GM18907 (cell line): ENCODE data around the gene DPP3.

ENCODE experiments used
- ATAC-seq: cut with Tn5 transposase; IDR thresholded peaks from one replicate; pipeline ENCODE4 v1.9.1; 2021; ENCODE audit warnings: mild to moderate bottlenecking, moderate library complexity; ENCODE audit not compliant: unreplicated experiment

Gene DPP3

GRCh38 chr11:66479394-66480116 lies 679 bp upstream of the DPP3 start:
- ATAC-seq = peak; percentile 3

- no peak for ATAC-seq
Observed at GRCh38 chr11:66484806-66485380, 4.7 kb downstream of the DPP3 start.

- no peak for ATAC-seq
Observed at GRCh38 chr11:66488957-66489356, 8.7 kb downstream of the DPP3 start.

GRCh38 chr11:66489636-66490035 lies 9.4 kb downstream of the DPP3 start:
- no peak for ATAC-seq

- no peak for ATAC-seq
Observed at GRCh38 chr11:66491315-66491935, 11.2 kb downstream of the DPP3 start.

GRCh38 chr11:66492161-66492865 lies 12.1 kb downstream of the DPP3 start:
- ATAC-seq = no peak

- ATAC-seq = no peak
Observed at GRCh38 chr11:66493130-66493529, 12.9 kb downstream of the DPP3 start.

GRCh38 chr11:66494458-66494857 lies 14.2 kb downstream of the DPP3 start:
- ATAC-seq = no peak

- ATAC-seq = no peak
Observed at GRCh38 chr11:66494935-66495334, 14.7 kb downstream of the DPP3 start.

GRCh38 chr11:66495401-66495854 lies 15.2 kb downstream of the DPP3 start:
- no peak for ATAC-seq

GRCh38 chr11:66497206-66497605 lies 17.0 kb downstream of the DPP3 start:
- no peak for ATAC-seq

- no peak for ATAC-seq
Observed at GRCh38 chr11:66498506-66498905, 18.3 kb downstream of the DPP3 start.

GRCh38 chr11:66505276-66505816 lies 25.1 kb downstream of the DPP3 start:
- no peak for ATAC-seq

GRCh38 chr11:66509131-66509561 lies 28.9 kb downstream of the DPP3 start:
- no peak for ATAC-seq

GRCh38 chr11:66510271-66510989 lies 30.2 kb downstream of the DPP3 start, which contains the start of gene BBS1:
Gene BBS1, plus strand, starts transcription at chr11:66510635. Its CDS starts 25 bp downstream, at chr11:66510660.
- ATAC-seq = peak; percentile 82

GRCh38 chr11:66510990-66511339 lies 30.7 kb downstream of the DPP3 start:
- no peak for ATAC-seq

GRCh38 chr11:66523611-66524010 lies 43.4 kb downstream of the DPP3 start:
- ATAC-seq = no peak

- ATAC-seq = no peak
Observed at GRCh38 chr11:66524304-66525040, 44.2 kb downstream of the DPP3 start.

GRCh38 chr11:66529069-66529468 lies 48.8 kb downstream of the DPP3 start:
- no peak for ATAC-seq

GRCh38 chr11:66529655-66530054 lies 49.4 kb downstream of the DPP3 start:
- no peak for ATAC-seq
